ENCODE data around the gene TMEM247.

Gene TMEM247

DNA sequence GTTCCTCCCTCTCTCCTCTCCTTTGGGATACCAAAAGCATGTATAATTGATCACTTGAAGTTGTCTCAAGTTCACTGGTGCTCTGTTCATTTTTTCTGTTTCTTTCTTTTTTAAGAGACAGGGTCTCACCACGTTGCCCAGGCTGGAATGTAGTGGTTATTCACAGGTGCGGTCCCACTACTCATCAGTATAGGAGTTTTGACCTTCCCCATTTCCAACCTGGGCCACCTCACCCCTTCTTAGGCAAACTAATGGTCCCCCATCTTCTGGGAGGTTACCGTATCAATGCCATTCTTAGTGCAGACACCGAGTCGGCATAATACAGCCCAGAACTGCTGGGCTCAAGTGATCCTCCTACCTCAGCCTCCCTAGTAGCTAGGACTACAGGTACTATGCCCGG is 31.3 kb upstream of the TMEM247 start:
- no peak for TF ChIP-seq REST (IDR thresholded peaks at IDR 0.05; ENCODE audit: insufficient read depth in 1 of 2, low read depth in 2 of 2, low read length in 2 of 2)
- TF ChIP-seq POLR2AphosphoS5 (IDR thresholded peaks at IDR 0.05; ENCODE audit: low read depth, low read length), result no peak
- TF ChIP-seq SIN3A (IDR thresholded peaks at IDR 0.05; ENCODE audit: borderline replicate concordance, insufficient read depth, low read length), result no peak
- TF ChIP-seq FOXP2 (optimal IDR thresholded peaks at IDR 0.05; ENCODE audit: borderline replicate concordance, extremely low read depth, extremely low read length, insufficient read depth), result no peak
- TF ChIP-seq TAF1 (IDR thresholded peaks at IDR 0.05; ENCODE audit: borderline replicate concordance, insufficient read depth, low read length), result no peak

- no peak for TF ChIP-seq POLR2AphosphoS5 (IDR thresholded peaks at IDR 0.05; ENCODE audit: low read depth, low read length)
- no peak for TF ChIP-seq SIN3A (IDR thresholded peaks at IDR 0.05; ENCODE audit: borderline replicate concordance, insufficient read depth, low read length)
- TF ChIP-seq FOXP2 (optimal IDR thresholded peaks at IDR 0.05; ENCODE audit: borderline replicate concordance, extremely low read depth, extremely low read length, insufficient read depth), result no peak
- no peak for TF ChIP-seq REST (IDR thresholded peaks at IDR 0.05; ENCODE audit: insufficient read depth in 1 of 2, low read depth in 2 of 2, low read length in 2 of 2)
- no peak for TF ChIP-seq TAF1 (IDR thresholded peaks at IDR 0.05; ENCODE audit: borderline replicate concordance, insufficient read depth, low read length)
Observed at GRCh38 chr2:46448641-46449040, 30.7 kb upstream of the TMEM247 start.

DNA sequence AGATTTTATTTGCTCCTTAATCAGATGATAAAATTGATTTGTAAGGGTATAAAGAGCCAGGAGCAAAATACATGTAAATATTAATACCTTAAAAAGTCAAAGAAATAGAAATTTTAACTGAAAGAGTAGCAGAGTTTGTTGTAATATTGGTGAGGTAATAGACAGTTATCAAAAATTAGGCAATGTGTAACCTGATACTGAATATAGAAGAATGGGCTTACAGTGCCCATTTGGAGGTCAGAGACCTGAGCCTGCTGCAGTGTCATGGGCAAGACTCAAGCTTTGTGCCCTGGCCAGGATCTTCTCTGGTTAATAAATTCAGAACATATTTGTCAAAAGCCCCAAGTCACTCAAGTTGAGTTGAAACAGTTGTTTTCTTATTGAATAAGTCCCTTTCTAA is 29.7 kb upstream of the TMEM247 start:
- TF ChIP-seq FOXP2 (optimal IDR thresholded peaks at IDR 0.05; ENCODE audit: borderline replicate concordance, extremely low read depth, extremely low read length, insufficient read depth), result no peak
- no peak for TF ChIP-seq REST (IDR thresholded peaks at IDR 0.05; ENCODE audit: insufficient read depth in 1 of 2, low read depth in 2 of 2, low read length in 2 of 2)
- no peak for TF ChIP-seq TAF1 (IDR thresholded peaks at IDR 0.05; ENCODE audit: borderline replicate concordance, insufficient read depth, low read length)
- no peak for TF ChIP-seq POLR2AphosphoS5 (IDR thresholded peaks at IDR 0.05; ENCODE audit: low read depth, low read length)
- TF ChIP-seq SIN3A (IDR thresholded peaks at IDR 0.05; ENCODE audit: borderline replicate concordance, insufficient read depth, low read length), result no peak

GRCh38 chr2:46451131-46451711 is 28.1 kb upstream of the TMEM247 start:
- no peak for TF ChIP-seq FOXP2 (optimal IDR thresholded peaks at IDR 0.05; ENCODE audit: borderline replicate concordance, extremely low read depth, extremely low read length, insufficient read depth)
- TF ChIP-seq TAF1 (IDR thresholded peaks at IDR 0.05; ENCODE audit: borderline replicate concordance, insufficient read depth, low read length), result no peak
- TF ChIP-seq SIN3A (IDR thresholded peaks at IDR 0.05; ENCODE audit: borderline replicate concordance, insufficient read depth, low read length), result no peak
- no peak for TF ChIP-seq REST (IDR thresholded peaks at IDR 0.05; ENCODE audit: insufficient read depth in 1 of 2, low read depth in 2 of 2, low read length in 2 of 2)
- no peak for TF ChIP-seq POLR2AphosphoS5 (IDR thresholded peaks at IDR 0.05; ENCODE audit: low read depth, low read length)

Measured in PFSK-1 (cell line).